Occipital lobe (tissue), 2 donors: ENCODE measurements around the gene GNAQ. TPM values are rescaled to one million over a fixed set of nuclear protein-coding genes. Genes with fewer than 3 reads are reported as not detected.

Source experiments
- DNase-seq: peaks from one replicate; lab custom pipeline; 2025; lab: John Stamatoyannopoulos, UW
- total RNA-seq: library from RNA; depleted of rRNA; stranded (reverse); fragments of >200 nt; gene quantifications from one replicate; pipeline ENCODE4 v1.2.3, GENCODE V29; 2014

GNAQ gene
- total RNA-seq, 1 donor from 2014 or later = 169 TPM

GRCh38 chr9:77975036-77975435 is 56.6 kb downstream of the GNAQ start:
- no peak for DNase-seq

GRCh38 chr9:77974434-77974833 is 57.2 kb downstream of the GNAQ start:
- DNase-seq = no peak

- DNase-seq = no peak
Measured at GRCh38 chr9:77969083-77969482, 62.5 kb downstream of the GNAQ start.

GRCh38 chr9:77968506-77968905 is 63.1 kb downstream of the GNAQ start:
- DNase-seq = no peak

GRCh38 chr9:77966718-77967117 is 64.9 kb downstream of the GNAQ start:
- no peak for DNase-seq

- no peak for DNase-seq
Measured at GRCh38 chr9:77965445-77966123, 66.0 kb downstream of the GNAQ start.

- DNase-seq = no peak
Measured at GRCh38 chr9:77964258-77964657, 67.4 kb downstream of the GNAQ start.

GRCh38 chr9:77961541-77961940 is 70.1 kb downstream of the GNAQ start:
- DNase-seq = no peak

- DNase-seq = no peak
Measured at GRCh38 chr9:77960356-77961153, 71.1 kb downstream of the GNAQ start.

GRCh38 chr9:77959803-77960202 is 71.8 kb downstream of the GNAQ start:
- no peak for DNase-seq

- DNase-seq = no peak
Measured at GRCh38 chr9:77957652-77958051, 74.0 kb downstream of the GNAQ start.

- DNase-seq = no peak
Measured at GRCh38 chr9:77956555-77956954, 75.1 kb downstream of the GNAQ start.

- no peak for DNase-seq
Measured at GRCh38 chr9:77954666-77955015, 77.0 kb downstream of the GNAQ start.

GRCh38 chr9:77954013-77954665 is 77.5 kb downstream of the GNAQ start:
- DNase-seq = no peak

GRCh38 chr9:77953590-77953989 is 78.0 kb downstream of the GNAQ start:
- DNase-seq = no peak

- DNase-seq = no peak
Measured at GRCh38 chr9:77952635-77953328, 78.8 kb downstream of the GNAQ start.

- DNase-seq = no peak
Measured at GRCh38 chr9:77951369-77951768, 80.2 kb downstream of the GNAQ start.

GRCh38 chr9:77949751-77950436 is 81.7 kb downstream of the GNAQ start:
- DNase-seq = no peak

- DNase-seq = no peak
Measured at GRCh38 chr9:77947651-77948050, 84.0 kb downstream of the GNAQ start.

GRCh38 chr9:77946969-77947620 is 84.5 kb downstream of the GNAQ start:
- no peak for DNase-seq

- DNase-seq = no peak
Measured at GRCh38 chr9:77946296-77946695, 85.3 kb downstream of the GNAQ start.
